A549 (cell line): Measurements from ENCODE around the gene GPATCH4. TPM values are rescaled to one million over a fixed set of nuclear protein-coding genes. Genes with fewer than 3 reads are reported as not detected.

Experiments
- ATAC-seq, 2 experiments: fragments of 200-7000 bp in 1 of 2; fragments of >200 bp in 1 of 2; cut with Nextera tagmentation in 1 of 2; cut with Tn5 transposase in 1 of 2; 3 replicates each; pipeline versions ENCODE4 v1.8.0 to v1.9.1; 2018 to 2020; ENCODE audit warnings: mild to moderate bottlenecking in 1 of 2, moderate library complexity in 1 of 2
- CTCF ChIA-PET: fragments of 300-600 bp; sonication (Branson Sonifier 250); formaldehyde crosslinking; extraction: SDS; loops from one replicate; lab custom pipeline; 2021; ENCODE audit warnings: antibody characterized with exemption, inconsistent platforms; lab: Yijun Ruan, JAX
- POLR2A ChIA-PET: fragments of 350-600 bp; formaldehyde crosslinking; extraction: SDS; loops from one replicate; lab custom pipeline; 2021; ENCODE audit warnings: antibody characterized with exemption, inconsistent platforms; lab: Yijun Ruan, JAX
- DNase-seq, 2 experiments: peaks; one replicate each; pipeline versions ENCODE4 v3.0.0 to v3.0.0-alpha.2; 2011 to 2016; ENCODE audit warnings: low read depth in 1 of 2, low spot score in 1 of 2
- FAIRE-seq: peaks from 2 replicates; lab custom pipeline; 2011; peaks lifted over from hg19 to GRCh38; lab: Jason Lieb, UNC
- H3K27ac ChIP-seq, 2 experiments: fragments of >200 bp; sonication (Bioruptor Twin); formaldehyde crosslinking; 3 replicates each; pipeline ENCODE4 v1.5.1; 2016 to 2017
- H3K4me1 ChIP-seq: fragments of >200 bp; sonication (Bioruptor Twin); formaldehyde crosslinking; 3 replicates; pipeline ENCODE4 v1.6.1; 2016
- H3K4me2 ChIP-seq: fragments of >200 bp; sonication (Bioruptor Twin); formaldehyde crosslinking; 3 replicates; pipeline ENCODE4 v1.6.1; 2016
- H3K4me3 ChIP-seq: fragments of >200 bp; sonication (Bioruptor Twin); formaldehyde crosslinking; 3 replicates; pipeline ENCODE4 v1.5.1; 2016
- H3K9me3 ChIP-seq: fragments of >200 bp; sonication (Bioruptor Twin); formaldehyde crosslinking; 3 replicates; pipeline ENCODE4 v1.6.1; 2016
- BHLHE40 ChIP-seq: IDR thresholded peaks from 2 replicates; pipeline ENCODE4 v1.6.1; 2012; ENCODE audit warnings: low read depth, low read length, inconsistent platforms
- EHF ChIP-seq: fragments of 250-450 bp; sonication (Bioruptor Pico); IDR thresholded peaks from 2 replicates; pipeline ENCODE4 v1.5.0; 2020; ENCODE audit warnings: mild to moderate bottlenecking
- EHMT2 ChIP-seq: fragments of 200-600 bp; sonication (generic); IDR thresholded peaks from 2 replicates; pipeline ENCODE4 v1.6.1; 2016; ENCODE audit warnings: antibody characterized with exemption, low read depth, mild to moderate bottlenecking, moderate library complexity
- ESRRA ChIP-seq: fragments of 150-350 bp; IDR thresholded peaks from 2 replicates; pipeline ENCODE4 v1.6.1; 2014; ENCODE audit warnings: mild to moderate bottlenecking, low read length, borderline replicate concordance
- FOSB ChIP-seq: fragments of 250-450 bp; sonication (Bioruptor Pico); IDR thresholded peaks from 2 replicates; pipeline ENCODE4 v1.5.0; 2020; ENCODE audit warnings: mild to moderate bottlenecking, moderate library complexity
- FOXS1 ChIP-seq: fragments of 250-450 bp; sonication (Bioruptor Pico); IDR thresholded peaks from 2 replicates; pipeline ENCODE4 v1.5.0; 2020; ENCODE audit warnings: mild to moderate bottlenecking, moderate library complexity
- HDAC2 ChIP-seq: fragments of 200-600 bp; sonication (generic); IDR thresholded peaks from 2 replicates; pipeline ENCODE4 v1.6.1; 2016
- HEYL ChIP-seq: fragments of 250-450 bp; sonication (Bioruptor Pico); IDR thresholded peaks from 2 replicates; pipeline ENCODE4 v1.8.0; 2021; ENCODE audit warnings: mild to moderate bottlenecking, moderate library complexity
- HOXA7 ChIP-seq: fragments of 250-450 bp; sonication (Bioruptor Pico); IDR thresholded peaks from 2 replicates; pipeline ENCODE4 v1.5.0; 2020; ENCODE audit warnings: mild to moderate bottlenecking, moderate library complexity
- JUNB ChIP-seq: fragments of >200 bp; sonication (Bioruptor Twin); formaldehyde crosslinking; IDR thresholded peaks from 2 replicates; pipeline ENCODE4 v1.6.1; 2016
- KDM5A ChIP-seq: fragments of 200-600 bp; sonication (generic); IDR thresholded peaks from 2 replicates; pipeline ENCODE4 v1.6.1; 2016; ENCODE audit warnings: antibody characterized with exemption, mild to moderate bottlenecking
- NR3C1 ChIP-seq: fragments of >200 bp; sonication (Bioruptor Twin); formaldehyde crosslinking; IDR thresholded peaks from 3 replicates; pipeline ENCODE4 v1.6.1; 2017
- POLR2A ChIP-seq: IDR thresholded peaks from 2 replicates; pipeline ENCODE4 v1.6.1; 2012; ENCODE audit warnings: mild to moderate bottlenecking, low read length
- POLR2AphosphoS2 ChIP-seq: conservative IDR thresholded peaks from 2 replicates; pipeline ENCODE4 v1.6.1; 2012; ENCODE audit warnings: low read length, improper control_type of control experiment, inconsistent platforms
- RARB ChIP-seq: fragments of 250-450 bp; sonication (Bioruptor Pico); IDR thresholded peaks from 2 replicates; pipeline ENCODE4 v1.8.0; 2021; ENCODE audit warnings: mild to moderate bottlenecking, moderate library complexity
- RFX5 ChIP-seq: fragments of 450-650 bp; IDR thresholded peaks from 2 replicates; pipeline ENCODE4 v1.7.1; 2014; ENCODE audit warnings: antibody characterized with exemption, mild to moderate bottlenecking, moderate library complexity
- RNF2 ChIP-seq: fragments of 200-600 bp; sonication (generic); IDR thresholded peaks from 2 replicates; pipeline ENCODE4 v1.6.1; 2016; ENCODE audit warnings: low read depth, mild to moderate bottlenecking, antibody characterized with exemption, moderate library complexity, borderline replicate concordance
- TFCP2L1 ChIP-seq: fragments of 250-450 bp; sonication (Bioruptor Pico); IDR thresholded peaks from 2 replicates; pipeline ENCODE4 v1.5.0; 2021; ENCODE audit warnings: mild to moderate bottlenecking
- ZC3H11A ChIP-seq: fragments of 450-650 bp; IDR thresholded peaks from 2 replicates; pipeline ENCODE4 v1.6.1; 2014; ENCODE audit warnings: antibody characterized with exemption, mild to moderate bottlenecking
- WGBS: methylation state at CpG from one replicate; pipeline ENCODE4 v1.1.6; 2017; ENCODE audit errors: missing lambda C conversion rate; 5-methylcytosine and 5-hydroxymethylcytosine counted together
- polyA plus RNA-seq, 4 experiments: library from polyadenylated mRNA; depleted of rRNA in 3 of 4; stranded (reverse); fragments of >200 nt; fragmentation: RNase III in 1 of 4; extraction: RNeasy Plus Mini Kit Qiagen cat#74134 plus additional on column Dnase treatment in 1 of 4; gene quantifications; 2 replicates in 3 of 4; 3 replicates in 1 of 4; pipeline ENCODE4 v1.2.3, GENCODE V29; 2011 to 2017
- TF ChIP-seq, protein P1 (sequence below): fragments of 250-450 bp; sonication (Bioruptor Pico); IDR thresholded peaks from 2 replicates; pipeline ENCODE4 v1.5.0; 2021; ENCODE audit warnings: mild to moderate bottlenecking, moderate library complexity, borderline replicate concordance
- TF ChIP-seq, protein P2 (sequence below): IDR thresholded peaks from 2 replicates; pipeline ENCODE4 v1.6.1; 2012; ENCODE audit warnings: low read depth, borderline replicate concordance
- TF ChIP-seq, protein P3 (sequence below): fragments of 200-600 bp; sonication (generic); IDR thresholded peaks from 2 replicates; pipeline ENCODE4 v1.6.1; 2016; ENCODE audit warnings: antibody characterized with exemption, mild to moderate bottlenecking, moderate library complexity
- TF ChIP-seq, protein P4 (sequence below): fragments of 450-650 bp; IDR thresholded peaks from 2 replicates; pipeline ENCODE4 v1.6.1; 2014; ENCODE audit warnings: antibody characterized with exemption
- TF ChIP-seq, protein P5 (sequence below): fragments of >200 bp; sonication (Bioruptor Twin); formaldehyde crosslinking; IDR thresholded peaks from 3 replicates; pipeline ENCODE4 v1.6.1; 2016

GPATCH4 gene
- polyA plus RNA-seq, 2 of the 4 experiments (the other 2 are of a cell fraction) = 68.1 to 85.2 TPM

DNA sequence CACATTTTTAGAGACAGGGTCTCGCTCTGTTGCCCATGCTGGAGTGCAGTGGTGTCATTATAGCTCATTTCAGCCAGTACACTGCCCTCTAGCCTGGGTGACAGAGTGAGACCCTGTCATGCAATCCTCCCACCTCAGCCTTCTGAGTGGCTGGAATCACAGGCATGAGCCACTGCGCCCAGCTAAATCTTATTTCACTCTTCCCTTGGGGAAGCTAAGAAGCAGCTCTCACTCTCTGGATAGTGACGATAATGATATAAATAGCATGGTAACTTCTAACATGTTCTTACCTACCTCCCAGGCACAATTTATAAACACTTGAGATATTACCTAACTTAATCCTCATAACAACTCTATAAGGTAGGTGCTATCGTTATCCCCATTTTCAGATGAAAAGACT, 53.8 kb downstream of the GPATCH4 start:
- 94% methylated on average over 4 of the region's 4 CpGs for WGBS
- FAIRE-seq (no peak), ATAC-seq (no peak), DNase-seq (no peak)
- no peak overlapping the region for H3K27ac ChIP-seq
- no peak for TF ChIP-seq RFX5
- TF ChIP-seq, protein P1, sequence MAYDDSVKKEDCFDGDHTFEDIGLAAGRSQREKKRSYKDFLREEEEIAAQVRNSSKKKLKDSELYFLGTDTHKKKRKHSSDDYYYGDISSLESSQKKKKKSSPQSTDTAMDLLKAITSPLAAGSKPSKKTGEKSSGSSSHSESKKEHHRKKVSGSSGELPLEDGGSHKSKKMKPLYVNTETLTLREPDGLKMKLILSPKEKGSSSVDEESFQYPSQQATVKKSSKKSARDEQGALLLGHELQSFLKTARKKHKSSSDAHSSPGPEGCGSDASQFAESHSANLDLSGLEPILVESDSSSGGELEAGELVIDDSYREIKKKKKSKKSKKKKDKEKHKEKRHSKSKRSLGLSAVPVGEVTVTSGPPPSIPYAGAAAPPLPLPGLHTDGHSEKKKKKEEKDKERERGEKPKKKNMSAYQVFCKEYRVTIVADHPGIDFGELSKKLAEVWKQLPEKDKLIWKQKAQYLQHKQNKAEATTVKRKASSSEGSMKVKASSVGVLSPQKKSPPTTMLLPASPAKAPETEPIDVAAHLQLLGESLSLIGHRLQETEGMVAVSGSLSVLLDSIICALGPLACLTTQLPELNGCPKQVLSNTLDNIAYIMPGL (CRISPR knock-in tag) = no peak
- no peak for TF ChIP-seq EHF
- no peak for TF ChIP-seq HEYL (CRISPR knock-in tag)
- no peak for TF ChIP-seq RARB
- TF ChIP-seq, protein P2, sequence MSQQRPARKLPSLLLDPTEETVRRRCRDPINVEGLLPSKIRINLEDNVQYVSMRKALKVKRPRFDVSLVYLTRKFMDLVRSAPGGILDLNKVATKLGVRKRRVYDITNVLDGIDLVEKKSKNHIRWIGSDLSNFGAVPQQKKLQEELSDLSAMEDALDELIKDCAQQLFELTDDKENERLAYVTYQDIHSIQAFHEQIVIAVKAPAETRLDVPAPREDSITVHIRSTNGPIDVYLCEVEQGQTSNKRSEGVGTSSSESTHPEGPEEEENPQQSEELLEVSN = no peak
- TF ChIP-seq FOXS1 (CRISPR knock-in tag) = no peak
- TF ChIP-seq, protein P3, sequence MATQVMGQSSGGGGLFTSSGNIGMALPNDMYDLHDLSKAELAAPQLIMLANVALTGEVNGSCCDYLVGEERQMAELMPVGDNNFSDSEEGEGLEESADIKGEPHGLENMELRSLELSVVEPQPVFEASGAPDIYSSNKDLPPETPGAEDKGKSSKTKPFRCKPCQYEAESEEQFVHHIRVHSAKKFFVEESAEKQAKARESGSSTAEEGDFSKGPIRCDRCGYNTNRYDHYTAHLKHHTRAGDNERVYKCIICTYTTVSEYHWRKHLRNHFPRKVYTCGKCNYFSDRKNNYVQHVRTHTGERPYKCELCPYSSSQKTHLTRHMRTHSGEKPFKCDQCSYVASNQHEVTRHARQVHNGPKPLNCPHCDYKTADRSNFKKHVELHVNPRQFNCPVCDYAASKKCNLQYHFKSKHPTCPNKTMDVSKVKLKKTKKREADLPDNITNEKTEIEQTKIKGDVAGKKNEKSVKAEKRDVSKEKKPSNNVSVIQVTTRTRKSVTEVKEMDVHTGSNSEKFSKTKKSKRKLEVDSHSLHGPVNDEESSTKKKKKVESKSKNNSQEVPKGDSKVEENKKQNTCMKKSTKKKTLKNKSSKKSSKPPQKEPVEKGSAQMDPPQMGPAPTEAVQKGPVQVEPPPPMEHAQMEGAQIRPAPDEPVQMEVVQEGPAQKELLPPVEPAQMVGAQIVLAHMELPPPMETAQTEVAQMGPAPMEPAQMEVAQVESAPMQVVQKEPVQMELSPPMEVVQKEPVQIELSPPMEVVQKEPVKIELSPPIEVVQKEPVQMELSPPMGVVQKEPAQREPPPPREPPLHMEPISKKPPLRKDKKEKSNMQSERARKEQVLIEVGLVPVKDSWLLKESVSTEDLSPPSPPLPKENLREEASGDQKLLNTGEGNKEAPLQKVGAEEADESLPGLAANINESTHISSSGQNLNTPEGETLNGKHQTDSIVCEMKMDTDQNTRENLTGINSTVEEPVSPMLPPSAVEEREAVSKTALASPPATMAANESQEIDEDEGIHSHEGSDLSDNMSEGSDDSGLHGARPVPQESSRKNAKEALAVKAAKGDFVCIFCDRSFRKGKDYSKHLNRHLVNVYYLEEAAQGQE = no peak
- no peak for TF ChIP-seq JUNB
- TF ChIP-seq FOSB (CRISPR knock-in tag) = no peak
- TF ChIP-seq TFCP2L1 = no peak
- TF ChIP-seq ESRRA = no peak
- TF ChIP-seq NR3C1 = no peak
- TF ChIP-seq, protein P4, sequence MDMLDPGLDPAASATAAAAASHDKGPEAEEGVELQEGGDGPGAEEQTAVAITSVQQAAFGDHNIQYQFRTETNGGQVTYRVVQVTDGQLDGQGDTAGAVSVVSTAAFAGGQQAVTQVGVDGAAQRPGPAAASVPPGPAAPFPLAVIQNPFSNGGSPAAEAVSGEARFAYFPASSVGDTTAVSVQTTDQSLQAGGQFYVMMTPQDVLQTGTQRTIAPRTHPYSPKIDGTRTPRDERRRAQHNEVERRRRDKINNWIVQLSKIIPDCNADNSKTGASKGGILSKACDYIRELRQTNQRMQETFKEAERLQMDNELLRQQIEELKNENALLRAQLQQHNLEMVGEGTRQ = no peak
- no peak for TF ChIP-seq POLR2AphosphoS2
- TF ChIP-seq EHMT2 = no peak
- no peak for TF ChIP-seq POLR2A
- CTCF ChIA-PET = interaction anchor here (1.0 to 1.2 kb wide), 4 partner anchors 35 to 79 kb away, joined by 3 to 4 read pairs (median 3); no protein-coding TSS in a partner anchor
- no peak overlapping the region for H3K4me2 ChIP-seq
- no peak overlapping the region for H3K4me3 ChIP-seq
- H3K9me3 ChIP-seq = no peaks in the 10 kb centered on the region
- H3K4me1 ChIP-seq = peaks cover 13% of the 10 kb centered on the region
- POLR2A ChIA-PET = interaction anchor here (0.6 kb wide), 1 partner anchor 33 kb away, joined by 3 read pairs; no protein-coding TSS in a partner anchor

DNA sequence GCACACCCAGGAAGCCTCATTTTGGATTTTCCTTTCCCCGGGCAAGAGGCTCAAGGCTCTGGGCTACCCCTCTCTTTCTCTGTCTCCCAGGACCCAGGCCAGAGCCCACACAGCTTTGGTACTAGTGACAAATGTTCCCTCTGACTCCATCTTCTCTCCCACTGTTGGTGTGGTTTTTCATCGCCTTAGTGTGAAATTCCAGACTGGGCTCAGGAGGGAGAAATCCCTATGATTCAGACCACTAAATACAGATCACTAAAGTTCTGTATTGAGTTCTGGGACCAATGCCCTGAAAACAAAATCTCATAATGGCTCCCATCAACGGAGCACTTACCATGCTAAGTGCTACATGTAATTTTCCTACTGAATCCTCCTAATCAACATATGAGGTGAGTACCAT, 55.0 kb downstream of the GPATCH4 start:
- no peak overlapping the region for H3K4me3 ChIP-seq
- no peaks in the 10 kb centered on the region for H3K9me3 ChIP-seq
- TF ChIP-seq RNF2 = no peak
- TF ChIP-seq KDM5A = no peak
- TF ChIP-seq ZC3H11A = no peak
- TF ChIP-seq HDAC2 = no peak
- TF ChIP-seq, protein P2 = no peak
- TF ChIP-seq, protein P5, sequence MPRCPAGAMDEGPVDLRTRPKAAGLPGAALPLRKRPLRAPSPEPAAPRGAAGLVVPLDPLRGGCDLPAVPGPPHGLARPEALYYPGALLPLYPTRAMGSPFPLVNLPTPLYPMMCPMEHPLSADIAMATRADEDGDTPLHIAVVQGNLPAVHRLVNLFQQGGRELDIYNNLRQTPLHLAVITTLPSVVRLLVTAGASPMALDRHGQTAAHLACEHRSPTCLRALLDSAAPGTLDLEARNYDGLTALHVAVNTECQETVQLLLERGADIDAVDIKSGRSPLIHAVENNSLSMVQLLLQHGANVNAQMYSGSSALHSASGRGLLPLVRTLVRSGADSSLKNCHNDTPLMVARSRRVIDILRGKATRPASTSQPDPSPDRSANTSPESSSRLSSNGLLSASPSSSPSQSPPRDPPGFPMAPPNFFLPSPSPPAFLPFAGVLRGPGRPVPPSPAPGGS = no peak
- TF ChIP-seq POLR2A = no peak
- no peak for TF ChIP-seq HOXA7
- TF ChIP-seq BHLHE40 = no peak
- TF ChIP-seq POLR2AphosphoS2 = no peak
- ATAC-seq = no peak
- no peak for FAIRE-seq
- ChIA-PET CTCF (no interaction called here), POLR2A (no interaction called here)
- DNase-seq = no peak
- no peak overlapping the region for H3K4me2 ChIP-seq
- H3K27ac ChIP-seq = no peak overlapping the region
- WGBS = 88% methylated on average over 3 of the region's 3 CpGs
- peaks cover 1% of the 10 kb centered on the region; the same call in 1 of the 3 replicates for H3K4me1 ChIP-seq
